SH-SY5Y (cell line): ENCODE measurements around the gene COL25A1.

Experiments
- GATA2 ChIP-seq: IDR thresholded peaks from 2 replicates; pipeline ENCODE4 v1.6.1; 2011; ENCODE audit warnings: mild to moderate bottlenecking, low read depth, low read length
- GATA3 ChIP-seq: IDR thresholded peaks from 2 replicates; pipeline ENCODE4 v1.6.1; 2011; ENCODE audit warnings: low read depth, mild to moderate bottlenecking, low read length, moderate library complexity

DNA sequence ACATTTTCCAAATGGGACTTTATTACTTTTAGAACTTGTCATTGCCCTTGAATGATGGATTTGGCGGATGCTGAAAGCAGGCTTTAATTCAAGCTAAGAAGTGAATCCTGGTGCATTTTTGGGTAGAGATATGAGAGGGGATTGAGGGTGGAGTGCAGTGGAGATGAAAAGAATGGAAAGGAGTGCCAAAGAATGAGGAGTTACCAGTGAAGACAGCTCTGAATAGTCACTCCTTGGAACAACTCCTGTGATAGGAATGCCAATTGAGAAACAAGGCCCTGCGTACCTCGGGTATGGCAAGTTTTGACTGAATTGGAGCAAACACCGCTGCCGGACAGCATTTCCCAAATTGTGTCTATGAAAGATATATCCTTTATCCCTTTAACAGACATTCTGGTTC lies 503.2 kb downstream of the COL25A1 start:
- TF ChIP-seq GATA3 = no peak
- TF ChIP-seq GATA2 = no peak
